ENCODE results near the gene COA1.

COA1 gene

DNA sequence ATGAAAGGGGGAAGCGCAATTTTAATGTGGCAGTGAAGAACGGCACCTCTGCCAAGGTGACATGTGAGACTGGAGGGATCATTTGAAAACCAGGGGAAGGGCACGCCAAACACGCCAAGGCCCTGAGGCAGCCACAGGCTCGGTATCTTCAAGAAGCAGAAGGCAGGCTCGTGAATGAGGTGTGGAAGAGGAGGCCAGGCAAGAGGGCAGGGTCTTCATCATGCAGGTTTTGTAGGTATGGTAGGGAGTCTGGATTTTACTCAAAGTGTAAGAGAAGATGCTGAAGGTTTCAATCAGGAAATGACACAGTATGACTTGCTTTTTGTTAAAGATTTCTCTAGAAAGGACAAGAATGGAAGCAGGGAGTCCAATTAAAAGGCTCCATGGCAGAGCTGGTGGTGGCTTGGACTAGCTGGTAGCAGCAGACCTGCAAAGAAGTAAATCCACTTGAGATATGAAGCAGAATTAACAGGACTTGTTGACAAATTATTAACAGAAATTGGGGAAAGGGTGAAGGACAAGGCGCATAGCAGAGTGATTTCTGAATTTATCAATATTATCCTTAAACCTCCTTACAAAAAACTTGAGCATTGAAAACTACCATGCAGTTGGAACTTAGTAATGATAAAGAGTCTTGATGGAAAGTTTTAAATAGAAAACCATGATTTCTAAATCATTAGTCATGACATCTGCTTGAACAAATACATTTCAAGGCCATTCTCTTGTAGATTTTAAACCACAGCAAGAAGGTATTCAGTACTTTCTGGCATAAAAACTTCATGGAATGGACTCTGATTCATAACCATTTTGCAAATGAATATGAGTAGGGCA is 70.4 kb downstream of the COA1 start:
- DNase-seq (ENCODE audit: low read depth in 2 of 3, low spot score in 1 of 3): peak in 2 of 3 donors; percentile 38 to 51

DNA sequence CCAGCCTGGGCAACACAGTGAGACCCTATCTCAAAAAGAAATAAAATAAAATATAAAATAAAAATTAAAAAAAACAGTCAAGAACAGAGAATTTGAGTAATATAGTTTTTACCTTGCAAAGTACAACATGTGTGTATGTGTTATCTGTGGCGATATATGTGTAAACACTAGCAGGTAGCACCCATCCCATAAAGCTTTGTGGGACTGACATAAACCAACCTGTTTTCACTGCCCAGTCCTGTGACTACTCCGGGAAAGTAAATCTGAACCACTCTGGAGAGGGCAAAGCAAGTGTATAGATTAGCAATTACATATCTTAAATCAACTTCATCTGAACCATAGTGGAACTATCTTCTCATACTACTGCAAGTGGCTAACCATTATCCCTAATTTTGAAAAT is 72.3 kb downstream of the COA1 start:
- DNase-seq (ENCODE audit: low read depth in 2 of 3, low spot score in 1 of 3): no peak

DNA sequence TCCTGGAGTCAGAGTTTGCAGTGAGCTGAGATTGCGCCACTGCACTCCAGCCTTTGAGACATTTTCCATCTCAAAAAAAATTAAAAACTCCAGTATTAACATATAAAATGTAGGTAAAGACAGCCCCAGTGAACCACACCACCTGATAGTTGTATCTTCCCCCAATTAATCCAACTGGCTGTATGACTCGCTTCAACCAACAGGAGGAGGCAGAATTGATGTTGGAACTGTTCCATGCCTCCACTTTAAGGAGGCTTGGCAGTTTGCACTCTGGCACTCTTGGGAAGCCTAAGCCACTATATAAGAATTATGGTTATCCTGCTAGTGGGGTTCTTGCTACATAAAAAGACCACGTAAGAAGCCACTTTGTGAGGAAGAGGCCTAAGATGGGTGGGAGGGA is 73.7 kb downstream of the COA1 start:
- no peak for DNase-seq (ENCODE audit: low read depth in 2 of 3, low spot score in 1 of 3)

DNA sequence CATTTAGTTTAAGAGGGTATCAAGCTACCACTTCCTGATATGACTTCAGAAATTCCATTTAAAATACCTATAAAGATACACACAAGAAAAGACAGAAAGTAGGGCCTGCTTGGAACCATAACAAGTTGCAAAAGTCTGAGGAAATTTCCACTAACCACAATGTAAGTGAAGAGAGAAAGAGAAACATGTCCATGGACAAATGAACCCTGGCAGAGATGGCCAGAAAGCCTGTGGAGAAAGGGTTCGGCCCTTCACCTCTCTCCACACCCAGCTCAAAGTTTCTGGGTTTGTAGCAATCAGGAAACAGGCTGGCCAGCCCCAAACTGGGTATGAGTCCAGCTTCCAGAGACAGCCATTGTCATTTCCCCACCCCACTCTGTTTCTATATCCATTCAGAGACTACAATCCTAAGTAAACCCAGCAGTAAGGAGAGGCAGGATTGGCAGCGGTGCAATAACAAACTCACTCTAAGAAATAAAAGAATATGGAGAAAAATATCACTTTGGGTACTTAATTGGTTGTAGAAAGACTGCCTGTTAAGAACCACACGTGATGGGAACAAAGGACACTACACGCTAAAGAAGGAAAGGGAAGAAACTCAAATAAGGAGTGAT is 75.3 kb downstream of the COA1 start:
- DNase-seq (ENCODE audit: low read depth in 2 of 3, low spot score in 1 of 3): no peak

DNA sequence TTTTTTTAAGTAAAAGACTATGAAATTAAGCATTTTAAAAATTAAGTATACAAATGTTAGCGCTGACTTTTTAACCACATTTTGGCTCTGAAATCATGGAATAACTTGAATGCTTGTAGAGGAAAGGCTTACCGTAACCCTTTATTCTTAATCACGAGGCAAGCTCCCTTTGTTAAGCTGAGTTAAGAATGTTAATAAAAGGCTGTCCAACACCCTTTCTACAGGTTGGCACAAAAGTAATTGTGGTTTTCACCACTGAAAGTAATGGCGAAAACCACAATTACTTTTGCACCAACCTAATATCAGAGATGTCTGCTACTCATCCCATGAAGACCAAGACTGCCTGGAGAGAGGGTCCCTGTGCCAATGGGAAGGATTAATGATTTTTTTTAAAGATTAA is 75.9 kb downstream of the COA1 start:
- no peak for DNase-seq (ENCODE audit: low read depth in 2 of 3, low spot score in 1 of 3)

DNA sequence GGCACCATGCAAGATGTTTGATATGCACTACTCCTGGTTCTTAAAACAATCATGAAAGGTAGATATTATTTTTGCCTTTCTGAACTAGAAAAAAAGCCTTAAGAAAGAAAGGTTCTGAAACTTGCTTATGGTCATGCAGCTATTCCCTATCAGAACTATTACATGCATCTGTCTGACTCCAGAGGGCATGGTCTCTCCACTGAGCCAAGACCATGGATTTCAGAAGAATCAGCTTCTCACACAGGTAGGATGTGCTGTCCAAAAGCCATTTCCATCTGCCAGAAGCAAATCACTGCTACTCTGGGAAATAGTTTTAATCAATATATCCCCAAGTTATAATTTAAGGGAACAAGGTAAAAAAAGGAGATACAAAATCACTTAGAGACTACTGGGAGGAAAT is 77.0 kb downstream of the COA1 start:
- no peak for DNase-seq (ENCODE audit: low read depth in 2 of 3, low spot score in 1 of 3)

DNA sequence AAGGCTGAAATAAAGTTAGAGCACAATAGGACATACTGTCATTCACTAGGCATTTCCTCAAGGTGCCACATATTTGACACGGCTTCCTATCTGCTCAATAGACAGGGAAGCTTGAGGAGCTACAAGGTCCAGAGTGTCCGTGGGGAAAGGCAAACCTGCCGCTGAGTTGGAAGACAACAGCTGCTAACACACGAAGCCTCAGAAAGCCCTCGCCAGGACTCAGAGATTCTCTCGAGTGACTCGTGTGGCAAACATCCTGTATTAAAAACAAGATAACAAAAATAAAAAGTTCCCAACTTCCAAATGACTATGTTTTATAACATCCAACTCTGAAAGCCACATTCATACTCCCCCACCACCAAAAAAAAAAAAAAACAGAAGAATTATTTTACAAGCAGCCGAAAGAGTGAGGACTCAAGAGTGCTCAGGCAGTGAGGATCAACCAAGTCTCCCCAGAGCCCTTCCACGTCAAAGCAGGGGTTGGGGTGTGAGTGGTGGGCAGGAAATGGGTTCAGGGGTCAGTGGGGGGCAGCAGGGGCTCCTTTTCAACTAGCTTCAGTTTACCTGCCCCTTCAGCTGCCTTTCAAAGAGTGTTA is 78.8 kb downstream of the COA1 start:
- no peak for DNase-seq (ENCODE audit: low read depth in 2 of 3, low spot score in 1 of 3)

DNA sequence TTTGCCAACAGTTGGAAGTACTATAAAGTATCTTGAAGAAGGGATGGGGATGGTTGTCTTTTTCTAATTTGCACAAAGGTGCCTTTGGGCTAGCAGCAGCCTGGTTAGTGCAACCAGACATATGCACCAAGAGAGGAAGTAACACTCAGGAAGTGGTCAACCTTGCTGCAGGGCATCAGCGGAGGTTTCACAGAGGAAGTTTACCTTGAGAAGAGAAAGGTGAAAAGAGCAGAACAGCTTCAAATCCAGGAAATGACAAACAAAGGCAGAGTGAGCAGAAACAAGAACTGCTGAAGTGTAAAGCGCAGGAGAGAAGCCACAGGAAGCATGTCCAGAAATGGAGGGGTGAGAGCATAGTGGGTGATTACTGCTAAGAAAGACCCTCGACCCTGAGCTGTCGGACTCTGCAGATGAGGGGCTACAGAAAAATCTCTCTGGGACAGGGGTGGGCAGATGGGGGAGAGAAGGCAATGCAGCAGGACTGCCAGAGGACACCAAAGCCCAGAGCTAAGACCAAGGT is 79.5 kb downstream of the COA1 start:
- peak in 2 of 3 donors; percentile 46 to 50 for DNase-seq (ENCODE audit: low read depth in 2 of 3, low spot score in 1 of 3)

DNA sequence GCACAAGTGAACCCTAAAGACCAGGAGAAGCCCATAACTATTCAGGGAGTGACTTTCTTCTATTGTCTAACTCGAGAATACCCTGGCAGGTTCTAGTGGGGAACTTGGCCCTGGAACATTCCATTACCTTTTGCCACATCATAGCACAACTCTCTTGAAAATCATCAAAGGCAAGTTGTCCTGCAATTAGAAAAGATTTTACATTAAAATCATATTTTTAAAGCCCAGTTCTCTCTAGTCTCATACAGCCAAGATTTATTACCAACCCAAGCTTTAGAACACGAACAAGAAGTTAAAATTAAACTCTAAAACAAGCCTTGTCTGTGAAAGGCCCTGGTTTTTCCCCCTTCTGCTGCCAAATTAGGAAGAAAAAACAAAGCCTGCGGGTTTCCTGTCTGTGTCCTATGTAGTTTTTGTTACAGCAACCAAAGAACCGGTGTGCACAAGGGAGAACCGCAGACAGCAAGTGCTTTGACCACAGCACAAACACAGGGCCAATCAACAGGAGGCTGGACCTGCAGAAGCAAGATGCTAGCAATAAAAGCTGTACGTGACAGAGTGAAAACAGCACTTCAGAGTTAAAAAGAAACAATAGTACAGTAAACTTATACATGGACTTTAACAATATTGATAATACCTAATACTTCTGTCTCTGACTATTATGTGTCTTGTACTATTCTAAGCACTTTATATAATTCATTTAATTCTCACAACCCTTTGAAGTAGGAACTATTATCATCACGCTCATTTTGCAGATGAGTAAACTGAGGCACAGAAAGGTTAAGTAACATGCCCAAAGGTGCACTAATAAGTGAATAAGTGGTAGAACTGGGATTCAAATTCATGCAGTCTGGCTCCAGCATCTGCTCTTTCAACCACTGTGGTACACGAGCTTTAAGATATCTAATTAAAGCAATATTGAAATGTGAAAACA is 80.6 kb downstream of the COA1 start:
- peak; percentile 36 to 50 (median 45) for DNase-seq (ENCODE audit: low read depth in 2 of 3, low spot score in 1 of 3)

DNA sequence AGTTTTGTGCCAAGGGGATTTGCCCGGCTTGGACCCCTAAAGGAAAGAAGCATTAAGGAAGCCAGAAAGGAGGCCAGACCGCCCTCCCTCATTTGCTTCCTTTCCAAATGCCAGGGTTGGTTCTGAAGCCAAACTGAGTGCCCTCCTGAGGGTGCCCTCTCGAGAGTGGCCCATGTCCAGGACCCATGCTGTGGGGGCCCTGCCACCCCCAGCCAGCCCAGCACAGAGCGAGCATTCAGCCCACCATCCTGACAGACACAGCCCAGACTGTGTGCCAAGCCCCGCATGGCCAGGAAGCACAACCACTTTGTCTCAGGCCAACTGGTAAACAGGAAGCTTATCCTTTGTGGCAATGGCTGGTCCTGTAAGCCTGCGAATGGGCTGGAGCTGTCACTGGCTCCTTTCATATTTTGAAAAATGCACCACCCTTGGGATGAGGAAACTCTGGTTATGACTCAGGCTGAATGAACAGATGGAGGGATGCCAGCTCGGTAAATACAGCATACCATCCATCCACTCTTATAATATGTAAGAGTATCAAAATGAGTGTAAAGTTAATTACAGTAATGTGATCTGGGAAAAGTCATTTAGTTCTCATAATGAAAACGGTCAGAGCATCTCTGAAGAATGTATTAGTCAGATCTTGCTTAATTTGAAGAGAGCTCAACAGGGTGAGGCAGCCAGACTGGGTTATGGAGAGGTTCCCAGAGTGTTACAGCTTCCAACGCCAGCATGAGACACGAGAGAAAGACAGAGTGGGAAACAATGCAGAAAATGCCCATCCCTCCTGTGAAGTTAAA is 81.5 kb downstream of the COA1 start:
- DNase-seq (ENCODE audit: low read depth in 2 of 3, low spot score in 1 of 3): peak; percentile 51 to 52 (median 52)

DNA sequence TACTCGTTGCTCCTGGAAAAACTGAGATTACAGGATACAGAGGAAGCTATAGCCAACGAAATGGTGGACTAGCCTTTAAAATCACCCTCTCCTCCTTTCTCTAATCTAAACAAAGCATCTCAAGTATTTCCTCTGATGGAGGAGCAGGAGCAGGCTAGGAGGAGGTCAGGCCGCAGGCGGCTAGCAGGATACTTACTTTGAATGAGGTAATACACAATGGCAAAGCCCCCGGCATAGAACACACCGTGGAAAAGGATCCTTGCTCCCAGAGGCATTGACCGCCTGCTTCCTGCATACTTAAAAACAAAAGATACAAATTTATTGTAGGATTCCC is 82.0 kb downstream of the COA1 start:
- no peak for DNase-seq (ENCODE audit: low read depth in 2 of 3, low spot score in 1 of 3)

DNA sequence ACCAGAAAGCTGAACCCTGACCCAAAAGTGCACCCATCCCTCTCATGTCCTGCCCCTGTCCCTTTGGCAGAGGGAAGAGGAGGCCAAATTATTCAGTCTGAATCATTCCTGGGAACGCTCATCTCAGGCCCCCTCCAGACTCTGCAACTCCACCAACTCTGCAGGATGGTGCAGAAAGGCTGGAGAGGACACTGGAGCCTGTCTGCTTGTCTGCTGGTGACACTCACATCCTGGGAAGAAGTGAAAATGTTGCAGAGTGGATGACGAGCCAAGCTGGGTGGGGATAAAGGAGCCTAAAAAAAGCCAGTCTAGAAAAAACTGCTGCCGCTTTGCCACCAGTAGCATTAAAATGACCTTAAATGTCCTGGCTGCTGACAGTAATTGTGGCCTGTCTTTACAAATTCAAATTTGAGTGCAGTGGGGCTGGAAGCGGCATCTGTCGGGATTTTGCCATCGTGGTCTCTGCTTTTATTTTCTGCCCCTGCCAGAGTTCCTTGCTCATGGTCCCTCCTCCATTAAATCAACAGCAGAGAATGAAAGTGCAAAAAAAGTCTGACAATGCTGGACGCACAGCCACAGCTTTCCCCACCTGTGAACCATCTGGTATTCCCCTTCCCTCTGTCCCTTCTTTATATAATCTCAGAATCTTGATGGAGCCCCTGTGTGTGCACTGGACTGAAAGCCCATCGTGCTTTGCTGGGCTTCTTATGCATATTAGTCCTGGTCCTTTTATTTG is 82.6 kb downstream of the COA1 start:
- DNase-seq (ENCODE audit: low read depth in 2 of 3, low spot score in 1 of 3): no peak

DNA sequence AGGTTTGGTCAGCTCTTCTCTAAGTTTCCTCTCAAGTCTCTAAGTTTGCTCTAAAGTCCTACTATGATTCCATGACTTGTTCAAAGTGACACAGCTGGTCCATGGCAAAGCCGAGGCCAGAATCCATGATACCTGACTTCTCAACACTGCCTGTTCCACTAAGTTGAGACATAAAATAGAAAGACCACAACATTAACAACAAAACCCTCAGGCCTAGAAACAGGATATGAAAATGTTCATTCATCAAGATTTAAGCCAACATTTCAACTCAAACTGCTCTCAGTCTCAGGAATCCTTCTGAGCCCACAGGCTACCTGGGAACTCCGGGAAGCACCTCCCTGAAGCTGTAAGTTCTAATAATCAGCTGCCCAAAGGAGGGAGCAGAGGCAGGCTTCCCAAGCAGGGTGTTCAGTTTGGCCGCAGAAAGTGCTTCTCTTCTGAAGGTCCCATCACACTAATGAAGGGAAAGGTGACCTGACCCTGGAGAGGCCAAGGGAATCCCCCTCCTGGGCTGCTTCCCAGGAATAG is 83.6 kb downstream of the COA1 start:
- DNase-seq (ENCODE audit: low read depth in 2 of 3, low spot score in 1 of 3): no peak

DNA sequence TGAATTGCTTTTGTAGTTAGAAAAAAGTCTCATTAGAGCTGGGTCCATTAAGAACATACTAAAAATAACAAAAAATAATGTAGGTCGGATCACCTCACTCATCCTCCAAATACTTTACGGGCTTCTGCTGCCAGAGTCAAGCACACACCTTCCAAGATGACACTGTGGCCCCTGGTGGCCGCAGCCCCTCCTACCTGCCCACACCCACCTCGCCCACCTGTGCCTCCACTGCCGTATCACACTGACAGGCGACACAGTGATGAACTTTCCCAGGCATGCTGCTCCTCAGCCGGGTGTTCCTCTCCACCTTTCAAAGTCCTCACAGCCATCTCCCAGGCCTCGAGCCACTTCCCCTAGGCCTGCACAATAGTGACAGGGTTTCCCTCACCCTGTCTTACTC is 85.5 kb downstream of the COA1 start:
- DNase-seq (ENCODE audit: low read depth in 2 of 3, low spot score in 1 of 3): no peak

DNA sequence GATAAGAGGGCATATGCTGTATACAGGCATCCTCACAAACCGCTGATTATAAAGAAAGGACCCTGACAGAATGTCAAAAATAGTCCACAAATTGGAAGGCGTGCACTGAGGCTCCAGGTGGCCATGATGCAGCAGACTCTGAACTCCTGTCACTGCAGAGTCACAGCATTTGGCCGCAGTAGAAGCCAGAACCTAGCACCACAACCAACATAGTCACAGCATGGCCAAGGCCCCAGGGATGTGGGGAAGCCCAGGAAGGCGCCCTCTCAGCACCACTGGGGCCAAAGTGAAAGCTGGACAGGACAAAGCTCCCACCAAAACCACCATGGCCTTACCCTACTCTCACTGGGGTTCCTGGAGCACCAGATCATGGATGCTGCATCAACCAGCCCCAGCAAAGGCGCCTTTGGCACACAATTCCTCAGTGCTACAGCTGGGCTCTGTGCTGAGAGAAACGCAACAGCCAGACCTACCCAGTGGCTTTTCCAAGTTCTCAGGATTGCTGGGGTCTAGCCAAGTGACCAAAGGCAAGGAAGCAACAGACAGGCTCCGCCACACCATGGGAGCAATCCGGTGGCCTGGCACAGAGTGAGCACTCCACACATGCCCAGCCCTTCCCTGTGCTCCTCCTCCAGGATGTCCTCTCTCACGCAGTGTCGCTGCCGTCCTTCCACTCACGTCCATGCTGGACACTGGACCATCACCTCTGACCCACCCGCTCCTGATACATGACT is 86.3 kb downstream of the COA1 start:
- no peak for DNase-seq (ENCODE audit: low read depth in 2 of 3, low spot score in 1 of 3)

DNA sequence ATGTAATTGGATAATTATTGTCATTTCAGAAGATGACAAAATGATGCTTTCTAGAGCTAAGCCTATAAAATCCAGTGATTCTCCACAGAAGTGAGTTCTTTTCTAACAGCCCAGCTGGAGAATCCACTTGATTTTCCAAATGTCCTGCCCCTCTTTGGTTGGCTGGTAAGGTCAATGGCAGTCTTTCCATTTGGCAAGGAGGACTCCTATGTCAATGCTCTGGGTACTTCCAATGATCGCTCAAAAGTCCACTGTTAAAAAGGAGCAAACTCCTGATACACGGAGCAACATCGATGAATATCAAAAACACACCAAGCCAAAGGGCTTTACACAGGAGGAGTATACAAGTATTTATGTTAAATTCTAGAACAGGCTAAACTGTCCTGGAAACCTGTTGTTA is 88.6 kb downstream of the COA1 start:
- no peak for DNase-seq (ENCODE audit: low read depth in 2 of 3, low spot score in 1 of 3)

DNA sequence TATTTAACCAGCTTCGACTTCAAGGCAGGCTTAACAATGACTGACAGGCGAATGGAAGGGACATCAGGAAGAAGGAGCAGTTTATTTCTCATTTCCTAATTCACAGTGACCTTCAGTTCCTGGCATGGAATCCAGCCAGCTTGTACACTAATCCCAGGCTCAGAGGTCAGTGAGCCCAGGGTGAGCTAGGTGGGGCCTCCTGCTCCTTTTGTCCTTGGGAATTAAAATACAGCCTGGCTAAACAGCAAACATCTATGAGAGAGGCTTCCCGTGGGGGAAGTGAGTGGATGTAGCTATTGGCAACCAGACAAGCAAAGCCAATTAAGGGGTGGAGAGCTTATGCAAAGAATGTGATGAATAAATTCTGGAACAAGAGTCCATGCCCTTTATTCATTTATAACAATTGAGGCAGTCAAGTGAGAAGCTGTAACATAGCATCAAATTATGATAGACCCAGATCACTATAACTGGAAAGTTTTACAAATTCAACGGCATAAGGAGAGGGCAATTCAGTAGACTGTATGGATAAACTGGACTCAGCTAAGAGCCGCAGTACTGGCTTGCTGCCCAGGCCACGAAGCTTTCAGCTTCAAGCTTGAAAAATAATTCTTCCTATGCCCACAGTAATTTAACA is 89.3 kb downstream of the COA1 start:
- DNase-seq (ENCODE audit: low read depth in 2 of 3, low spot score in 1 of 3): no peak

DNA sequence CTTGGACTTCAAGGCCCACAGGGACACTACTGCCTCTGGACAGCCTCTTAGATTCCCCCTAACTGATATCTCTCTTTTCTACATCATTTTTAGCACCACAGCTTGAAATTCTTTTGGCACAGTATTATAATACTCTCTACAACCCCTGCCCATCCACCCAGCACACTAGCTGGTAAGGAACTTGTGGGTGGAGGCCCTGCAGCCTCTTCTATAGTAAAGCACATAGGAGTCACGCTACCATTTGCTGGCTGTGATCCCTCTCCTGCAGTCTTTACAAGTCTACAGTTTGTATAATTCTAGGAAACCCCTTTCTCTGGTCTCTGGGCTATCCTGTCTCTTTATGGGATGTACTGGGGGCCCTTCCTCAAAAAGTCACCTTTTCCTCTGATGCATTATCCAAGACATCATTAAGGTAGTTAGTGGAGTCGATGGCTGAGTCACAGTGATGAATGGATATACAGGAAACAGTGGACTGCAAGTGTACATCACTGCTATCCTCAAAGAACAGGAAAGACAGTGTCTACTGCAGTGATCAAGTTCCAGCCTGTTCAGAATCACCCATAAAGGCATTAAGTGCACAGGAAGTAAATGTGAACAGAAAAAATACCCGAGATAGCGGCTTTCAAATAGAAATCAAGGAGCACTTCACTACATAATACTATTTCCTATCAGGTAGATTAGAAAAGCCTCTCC is 92.1 kb downstream of the COA1 start:
- DNase-seq (ENCODE audit: low read depth in 2 of 3, low spot score in 1 of 3): no peak

Measured in stimulated activated CD4-positive, alpha-beta T cell treated with anti-CD3 and anti-CD28 coated beads, Interleukin-12 subunit alpha, Interleukin-12 subunit beta, amount 100 ng/mL, for 48 hours (primary cell).